ENCODE data around the gene GRK7.

GRCh38 chr3:141804447-141804777 lies 41.2 kb downstream of the GRK7 start:
- TF ChIP-seq L3MBTL2 (IDR thresholded peaks at IDR 0.05), result no peak
- TF ChIP-seq ZNF398 (CRISPR knock-in tag; IDR thresholded peaks at IDR 0.05), result no peak
- TF ChIP-seq RCOR1 (IDR thresholded peaks at IDR 0.05; ENCODE audit: borderline replicate concordance in 1 of 2, low read depth in 2 of 2, low read length in 2 of 2), result no peak
- TF ChIP-seq PATZ1 (CRISPR knock-in tag; IDR thresholded peaks at IDR 0.05; ENCODE audit: borderline replicate concordance), result no peak

Data from K562 (cell line).